Measurements from ENCODE around the gene MATCAP1. TPM values are rescaled to one million over a fixed set of nuclear protein-coding genes. Genes with fewer than 3 reads are reported as not detected.

The MATCAP1 gene
- total RNA-seq, 1 experiment from 2014 or later, result 51.2 TPM

DNA sequence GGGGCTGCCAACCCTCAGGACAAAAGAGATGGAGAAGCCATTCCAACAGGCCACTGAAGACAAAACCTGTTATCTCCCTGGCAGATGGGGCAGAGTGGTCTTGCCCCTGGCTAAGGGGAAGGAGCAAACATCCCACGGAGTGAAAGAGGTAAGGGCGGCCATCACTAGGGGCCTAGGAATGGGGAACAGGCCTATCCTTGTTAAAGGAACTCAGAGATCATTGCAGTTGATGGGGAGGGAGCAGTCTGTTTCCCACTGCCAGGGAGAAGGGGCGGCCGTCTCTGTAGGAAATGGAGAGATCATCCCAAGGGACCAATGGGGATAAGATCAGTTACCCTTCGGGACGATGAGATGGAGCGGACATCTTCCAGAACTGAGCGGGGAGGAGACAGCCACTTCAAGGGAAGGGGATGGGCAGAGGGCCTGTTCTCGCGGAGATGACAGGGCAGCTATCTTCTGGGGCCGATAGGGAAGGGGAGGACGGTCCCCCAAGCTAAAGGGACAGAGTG is 42.6 kb upstream of the MATCAP1 start:
- Histone ChIP-seq H3T11ph (ENCODE audit: low read length) (no peak overlapping the region), H3K4me1 (ENCODE audit: insufficient read depth, low read length) (peaks cover 4% of the 10 kb centered on the region), H3K27me3 (ENCODE audit: insufficient read depth, low read length) (no peaks in the 10 kb centered on the region), H2BK120ac (ENCODE audit: low read depth, low read length, poor library complexity, severe bottlenecking) (no peak overlapping the region), H4K5ac (ENCODE audit: insufficient read length, low read depth, low read length) (no peak overlapping the region), H3K56ac (ENCODE audit: insufficient read length, low read depth, low read length) (no peak overlapping the region), H3K79me2 (ENCODE audit: insufficient read depth, low read length) (peaks cover 5% of the 10 kb centered on the region; the same call in 1 of the 2 replicates), H3K9ac (ENCODE audit: extremely low read depth, insufficient read length, low read length) (no peak overlapping the region), H2AK5ac (ENCODE audit: insufficient read length, low read length) (no peak overlapping the region), H3K23me2 (ENCODE audit: insufficient read length, low read depth, low read length, poor library complexity, severe bottlenecking) (peaks cover 15% of the 10 kb centered on the region), H4K20me1 (ENCODE audit: control insufficient read depth, insufficient read depth, insufficient read length) (no peaks in the 10 kb centered on the region), H3K14ac (ENCODE audit: insufficient read depth, low read length) (no peak overlapping the region), H4K91ac (ENCODE audit: insufficient read length, low read depth, low read length) (no peak overlapping the region), H3K4ac (ENCODE audit: low read depth, low read length) (no peak overlapping the region), H4K8ac (replicated peaks; ENCODE audit: insufficient read length, low read depth, low read length) (no peak overlapping the region), H3K4me2 (ENCODE audit: insufficient read depth, insufficient read length, low read length) (peak overlapping the region; percentile 98), H2BK15ac (ENCODE audit: low read depth, low read length) (no peak overlapping the region), H2BK5ac (ENCODE audit: insufficient read length, low read length) (no peak overlapping the region), H2AFZ (ENCODE audit: low read length) (no peak overlapping the region), H2BK20ac (ENCODE audit: low read depth, low read length, poor library complexity, severe bottlenecking) (no peak overlapping the region), H3K79me1 (ENCODE audit: insufficient read depth, low read depth, low read length, poor library complexity, severe bottlenecking) (peaks cover 3% of the 10 kb centered on the region), H3K9me3 (ENCODE audit: control insufficient read depth, low read depth, low read length) (no peaks in the 10 kb centered on the region), H3K18ac (ENCODE audit: insufficient read length, low read depth, low read length) (no peak overlapping the region), H2BK12ac (ENCODE audit: insufficient read length, low read depth, low read length) (no peak overlapping the region), H3K27ac (ENCODE audit: insufficient read length, low read depth, low read length) (no peak overlapping the region), H3K23ac (ENCODE audit: insufficient read length, low read depth, low read length) (no peak overlapping the region)
- Mint-ChIP-seq H3K27ac (no peak overlapping the region), H3K9me3 (no peaks in the 10 kb centered on the region; a peak in 1 of 5 replicates), H3K4me3 (peak overlapping the region; percentile 99 to 100), H3K36me3 (ENCODE audit: insufficient read depth in 1 of 3, low read depth in 3 of 3) (peaks cover 13 to 40% (median 40%) of the 10 kb centered on the region in 3 experiments; a peak in 6 of 7 replicates), H3K27me3 (ENCODE audit: low read depth) (peaks cover 16% of the 10 kb centered on the region), H3K4me1 (peaks cover 17 to 20% of the 10 kb centered on the region in 2 experiments)
- WGBS (ENCODE audit: extremely low coverage, insufficient read length, low lambda C conversion rate), result no CpG with 5 or more reads among the region's 12 CpGs
- TF ChIP-seq, protein P1, sequence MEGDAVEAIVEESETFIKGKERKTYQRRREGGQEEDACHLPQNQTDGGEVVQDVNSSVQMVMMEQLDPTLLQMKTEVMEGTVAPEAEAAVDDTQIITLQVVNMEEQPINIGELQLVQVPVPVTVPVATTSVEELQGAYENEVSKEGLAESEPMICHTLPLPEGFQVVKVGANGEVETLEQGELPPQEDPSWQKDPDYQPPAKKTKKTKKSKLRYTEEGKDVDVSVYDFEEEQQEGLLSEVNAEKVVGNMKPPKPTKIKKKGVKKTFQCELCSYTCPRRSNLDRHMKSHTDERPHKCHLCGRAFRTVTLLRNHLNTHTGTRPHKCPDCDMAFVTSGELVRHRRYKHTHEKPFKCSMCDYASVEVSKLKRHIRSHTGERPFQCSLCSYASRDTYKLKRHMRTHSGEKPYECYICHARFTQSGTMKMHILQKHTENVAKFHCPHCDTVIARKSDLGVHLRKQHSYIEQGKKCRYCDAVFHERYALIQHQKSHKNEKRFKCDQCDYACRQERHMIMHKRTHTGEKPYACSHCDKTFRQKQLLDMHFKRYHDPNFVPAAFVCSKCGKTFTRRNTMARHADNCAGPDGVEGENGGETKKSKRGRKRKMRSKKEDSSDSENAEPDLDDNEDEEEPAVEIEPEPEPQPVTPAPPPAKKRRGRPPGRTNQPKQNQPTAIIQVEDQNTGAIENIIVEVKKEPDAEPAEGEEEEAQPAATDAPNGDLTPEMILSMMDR (conservative IDR thresholded peaks at IDR 0.05), result no peak
- DNase-seq, result no peak

All from H9 (cell line).